DND-41 (cell line): ENCODE measurements around the gene RPS14.

ENCODE experiments used
- ATAC-seq: fragments of 200-7000 bp; cut with Tn5 transposase; 3 replicates; pipeline ENCODE4 v1.9.1; 2021; ENCODE audit warnings: low read depth; ENCODE audit not compliant: insufficient read depth
- DNase-seq: peaks from one replicate; pipeline ENCODE4 v3.0.0-alpha.2; 2020
- H2AFZ ChIP-seq: 2 replicates; pipeline ENCODE4 v1.6.0; 2012; ENCODE audit warnings: low read depth, low read length
- H3K27ac ChIP-seq: 2 replicates; pipeline ENCODE4 v1.5.1; 2012; ENCODE audit warnings: low read length, inconsistent platforms
- H3K27me3 ChIP-seq: fragments of 200-600 bp; sonication (generic); 2 replicates; pipeline ENCODE4 v1.6.0; 2012; ENCODE audit warnings: low read length, mild to moderate bottlenecking, inconsistent platforms; ENCODE audit not compliant: insufficient read depth, poor library complexity
- H3K36me3 ChIP-seq: 2 replicates; pipeline ENCODE4 v1.5.1; 2012; ENCODE audit warnings: low read length, inconsistent platforms; ENCODE audit not compliant: insufficient read depth
- H3K4me1 ChIP-seq: 2 replicates; pipeline ENCODE4 v1.5.1; 2012; ENCODE audit warnings: mild to moderate bottlenecking, low read length; ENCODE audit not compliant: insufficient read depth
- H3K4me2 ChIP-seq: 2 replicates; pipeline ENCODE4 v1.6.0; 2012; ENCODE audit warnings: mild to moderate bottlenecking, moderate library complexity, low read length, inconsistent platforms; ENCODE audit not compliant: insufficient read depth
- H3K4me3 ChIP-seq, 2 experiments: fragments of 200-600 bp in 1 of 2; shearing (Covaris generic) in 1 of 2; 2 replicates each; pipeline ENCODE4 v1.5.1; 2012 to 2016; ENCODE audit warnings: inconsistent platforms in 2 of 2, low read length in 2 of 2, mild to moderate bottlenecking in 2 of 2, low read depth in 1 of 2, moderate library complexity in 1 of 2
- H3K79me2 ChIP-seq: 2 replicates; pipeline ENCODE4 v1.6.0; 2012; ENCODE audit warnings: low read length, inconsistent platforms; ENCODE audit not compliant: insufficient read depth
- H3K9ac ChIP-seq: 2 replicates; pipeline ENCODE4 v1.6.0; 2012; ENCODE audit warnings: low read depth, mild to moderate bottlenecking, inconsistent platforms, low read length, moderate library complexity
- H3K9me3 ChIP-seq: 2 replicates; pipeline ENCODE4 v1.5.1; 2012; ENCODE audit warnings: low read length, moderate library complexity, mild to moderate bottlenecking, inconsistent platforms; ENCODE audit not compliant: insufficient read depth, severe bottlenecking
- H4K20me1 ChIP-seq: 2 replicates; pipeline ENCODE4 v1.6.0; 2012; ENCODE audit warnings: low read length; ENCODE audit not compliant: insufficient read depth
- EZH2 ChIP-seq: IDR thresholded peaks from 3 replicates; pipeline ENCODE4 v1.6.1; 2012; ENCODE audit warnings: borderline replicate concordance, low read depth, mild to moderate bottlenecking, moderate library complexity, low read length, inconsistent platforms; ENCODE audit not compliant: severe bottlenecking
- TF ChIP-seq, protein P1 (sequence below): IDR thresholded peaks from 2 replicates; pipeline ENCODE4 v1.5.1; 2012; ENCODE audit warnings: borderline replicate concordance, low read length, moderate library complexity, mild to moderate bottlenecking; ENCODE audit not compliant: poor library complexity, severe bottlenecking; ENCODE audit errors: extremely low read depth

The RPS14 gene

DNA sequence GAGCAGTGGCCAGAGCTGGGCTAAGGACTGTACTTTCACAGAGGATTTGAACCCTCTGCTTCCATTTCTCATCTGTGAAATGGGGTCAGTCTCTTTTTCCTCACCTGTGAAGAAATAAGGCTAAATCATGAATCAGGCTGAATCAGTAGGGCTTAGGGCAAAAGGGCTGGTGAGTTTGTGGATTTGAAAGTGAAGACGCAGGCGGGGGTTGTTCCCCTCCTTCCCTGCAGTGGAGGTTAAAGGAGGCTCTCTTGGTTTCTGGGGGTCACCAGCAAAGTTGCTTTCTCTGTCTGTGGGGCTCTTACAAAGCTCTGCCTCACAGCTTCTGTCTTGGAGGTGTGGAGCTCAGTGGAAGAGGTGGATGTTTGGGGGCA is 40.7 kb upstream of the RPS14 start:
- peaks cover 8% of the 10 kb centered on the region for H3K27me3 ChIP-seq
- no peak overlapping the region for H3K27ac ChIP-seq
- DNase-seq (no peak), ATAC-seq (no peak)
- H3K4me2 ChIP-seq, result no peak overlapping the region
- no peak overlapping the region for H3K4me3 ChIP-seq
- H4K20me1 ChIP-seq, result no peaks in the 10 kb centered on the region
- TF ChIP-seq EZH2, result no peak
- TF ChIP-seq, protein P1, sequence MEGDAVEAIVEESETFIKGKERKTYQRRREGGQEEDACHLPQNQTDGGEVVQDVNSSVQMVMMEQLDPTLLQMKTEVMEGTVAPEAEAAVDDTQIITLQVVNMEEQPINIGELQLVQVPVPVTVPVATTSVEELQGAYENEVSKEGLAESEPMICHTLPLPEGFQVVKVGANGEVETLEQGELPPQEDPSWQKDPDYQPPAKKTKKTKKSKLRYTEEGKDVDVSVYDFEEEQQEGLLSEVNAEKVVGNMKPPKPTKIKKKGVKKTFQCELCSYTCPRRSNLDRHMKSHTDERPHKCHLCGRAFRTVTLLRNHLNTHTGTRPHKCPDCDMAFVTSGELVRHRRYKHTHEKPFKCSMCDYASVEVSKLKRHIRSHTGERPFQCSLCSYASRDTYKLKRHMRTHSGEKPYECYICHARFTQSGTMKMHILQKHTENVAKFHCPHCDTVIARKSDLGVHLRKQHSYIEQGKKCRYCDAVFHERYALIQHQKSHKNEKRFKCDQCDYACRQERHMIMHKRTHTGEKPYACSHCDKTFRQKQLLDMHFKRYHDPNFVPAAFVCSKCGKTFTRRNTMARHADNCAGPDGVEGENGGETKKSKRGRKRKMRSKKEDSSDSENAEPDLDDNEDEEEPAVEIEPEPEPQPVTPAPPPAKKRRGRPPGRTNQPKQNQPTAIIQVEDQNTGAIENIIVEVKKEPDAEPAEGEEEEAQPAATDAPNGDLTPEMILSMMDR, result no peak
- H3K9ac ChIP-seq, result no peak overlapping the region
- no peaks in the 10 kb centered on the region for H3K9me3 ChIP-seq
- H3K36me3 ChIP-seq, result no peaks in the 10 kb centered on the region
- no peaks in the 10 kb centered on the region for H3K79me2 ChIP-seq
- no peak overlapping the region for H2AFZ ChIP-seq
- no peaks in the 10 kb centered on the region for H3K4me1 ChIP-seq

DNA sequence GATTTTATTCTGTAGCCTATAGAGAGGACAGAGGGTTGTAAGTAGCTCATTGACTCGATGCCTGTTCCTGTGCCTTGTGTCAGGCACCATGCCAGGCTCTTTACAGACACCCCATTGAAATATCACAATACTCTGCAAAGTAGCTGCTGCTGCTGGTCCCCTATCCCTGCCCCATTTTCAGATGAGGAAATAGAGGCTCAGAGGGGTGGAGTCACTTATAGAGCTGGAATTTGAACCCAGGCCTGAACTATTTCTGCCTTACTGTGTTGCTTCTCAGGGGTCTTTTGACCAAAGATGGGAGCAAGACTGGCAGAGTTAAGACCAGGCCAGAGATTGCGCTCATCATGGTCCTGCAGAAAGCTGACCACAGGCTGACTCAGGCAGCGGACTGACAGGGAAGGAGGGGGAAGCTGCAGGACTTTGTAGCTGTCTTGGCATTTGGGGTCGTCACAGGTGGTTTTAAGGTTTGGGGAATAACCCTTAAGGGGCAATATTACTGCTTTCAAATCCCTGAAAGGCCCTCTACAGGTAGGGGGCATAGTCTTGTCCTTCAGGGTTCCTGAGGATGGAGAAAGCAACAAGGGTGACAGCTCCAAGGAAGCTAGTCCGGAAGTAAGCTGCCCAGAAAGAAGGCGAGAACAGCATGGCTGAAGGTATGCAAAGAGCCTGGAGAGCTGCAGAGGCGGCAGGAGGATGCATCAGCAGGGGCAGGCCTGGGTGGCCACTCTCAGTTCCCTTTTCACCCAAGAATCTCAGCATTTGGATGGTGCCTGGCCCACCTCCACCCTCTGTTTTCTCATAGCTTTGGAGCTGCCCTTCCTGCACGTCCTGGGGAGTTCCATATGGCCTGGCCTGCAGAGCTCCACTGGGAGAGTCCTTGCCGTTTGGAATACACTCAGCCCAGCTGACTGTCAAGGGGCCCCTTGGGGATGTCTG is 40.1 kb upstream of the RPS14 start:
- DNase-seq (no peak), ATAC-seq (no peak)
- H2AFZ ChIP-seq, result no peak overlapping the region
- H3K27ac ChIP-seq, result no peak overlapping the region
- no peaks in the 10 kb centered on the region for H4K20me1 ChIP-seq
- no peaks in the 10 kb centered on the region for H3K36me3 ChIP-seq
- H3K79me2 ChIP-seq, result no peaks in the 10 kb centered on the region
- no peak overlapping the region for H3K4me3 ChIP-seq
- no peaks in the 10 kb centered on the region for H3K4me1 ChIP-seq
- no peak overlapping the region for H3K9ac ChIP-seq
- no peaks in the 10 kb centered on the region for H3K9me3 ChIP-seq
- H3K27me3 ChIP-seq, result peaks cover 8% of the 10 kb centered on the region
- H3K4me2 ChIP-seq, result no peak overlapping the region
- TF ChIP-seq EZH2, result no peak
- TF ChIP-seq, protein P1, result no peak

DNA sequence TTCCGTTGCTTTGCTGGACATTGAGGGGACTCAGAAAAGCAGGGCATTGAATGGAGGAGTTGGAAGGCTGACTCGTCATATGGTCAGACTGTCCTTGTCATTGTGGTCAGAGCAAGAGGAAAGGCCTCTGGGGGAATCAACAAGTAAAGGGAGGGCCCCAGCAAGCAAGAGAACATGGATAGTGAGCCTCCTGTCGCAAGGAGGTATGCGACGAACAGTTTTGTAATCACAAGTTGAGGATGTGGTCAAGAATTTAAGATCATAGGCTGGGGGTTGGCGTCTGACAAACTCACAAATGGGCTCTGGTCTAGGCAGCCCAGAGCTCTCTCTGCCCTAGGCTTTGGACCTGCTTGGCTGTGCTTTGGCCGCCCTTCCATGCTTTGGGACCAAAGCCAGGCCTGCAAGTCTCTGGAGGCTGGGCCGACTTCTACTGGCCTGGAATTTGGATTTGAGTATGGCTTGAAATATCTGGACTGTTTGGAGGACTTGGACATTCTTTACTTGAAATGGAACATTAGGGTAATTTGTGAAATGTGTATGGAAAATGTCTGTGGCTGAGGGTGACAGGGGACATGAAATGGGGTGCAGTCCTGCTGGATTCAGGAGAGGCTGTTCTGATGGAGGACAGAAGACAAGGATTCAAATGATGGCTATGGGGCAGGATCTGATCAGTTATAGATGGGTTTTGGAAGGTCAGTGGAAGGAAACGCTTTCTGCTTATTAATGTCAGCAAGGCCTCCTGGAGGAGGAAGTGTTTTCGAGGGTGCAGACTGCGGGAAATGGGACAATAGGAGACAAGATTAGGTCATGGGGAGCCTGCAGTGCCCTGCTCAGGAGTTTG is 39.2 kb upstream of the RPS14 start:
- Histone ChIP-seq H2AFZ (no peak overlapping the region), H3K9ac (no peak overlapping the region), H3K27ac (no peak overlapping the region), H3K4me1 (no peaks in the 10 kb centered on the region), H4K20me1 (no peaks in the 10 kb centered on the region), H3K4me3 (no peak overlapping the region), H3K9me3 (no peaks in the 10 kb centered on the region), H3K36me3 (no peaks in the 10 kb centered on the region), H3K27me3 (peaks cover 8% of the 10 kb centered on the region), H3K79me2 (no peaks in the 10 kb centered on the region), H3K4me2 (no peak overlapping the region)
- ATAC-seq, result no peak
- DNase-seq, result no peak
- no peak for TF ChIP-seq EZH2
- TF ChIP-seq, protein P1, result no peak
